ENCODE results near the gene EPS8L1. TPM values are rescaled to one million over a fixed set of nuclear protein-coding genes. Genes with fewer than 3 reads are reported as not detected.

EPS8L1 gene
- total RNA-seq, 3 donors from 2014 or later (not counting 1 experiment from before 2014, with no cell fraction given): 8.8 to 15.7 (median 10.0) TPM

DNA sequence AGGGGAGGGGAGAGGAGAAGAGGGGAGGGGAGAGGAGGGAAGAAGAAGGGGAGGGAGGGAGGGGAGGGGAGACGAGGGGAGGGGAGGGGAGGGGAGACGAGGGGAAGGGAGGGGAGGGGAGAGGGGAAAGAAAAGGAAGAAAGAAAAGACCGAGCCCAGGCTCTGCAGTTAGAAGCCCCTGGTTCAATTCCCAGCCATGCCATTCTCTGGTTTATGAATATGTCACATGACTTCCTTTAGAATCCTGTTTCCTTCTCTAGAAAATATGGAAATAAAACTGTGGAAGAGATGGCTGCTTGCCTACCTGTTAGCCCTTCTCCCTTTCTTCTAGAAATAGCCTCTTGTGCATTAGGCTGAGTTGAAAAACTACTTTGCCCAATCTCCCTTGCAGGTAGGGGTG lies 59.1 kb downstream of the EPS8L1 start:
- Mint-ChIP-seq H3K4me1 (no peaks in the 10 kb centered on the region), H3K9me3 (no peaks in the 10 kb centered on the region), H3K36me3 (no peaks in the 10 kb centered on the region), H3K27ac (no peak overlapping the region), H3K27me3 (ENCODE audit: low read depth in 2 of 2) (peaks cover 0 to 26% of the 10 kb centered on the region in 2 donors), H3K4me3 (no peak overlapping the region)
- Histone ChIP-seq H3K4me1 (ENCODE audit: control insufficient read depth, insufficient read depth, low read length) (no peaks in the 10 kb centered on the region), H3K27me3 (ENCODE audit: control insufficient read depth, insufficient read depth, low read length) (peaks cover 7% of the 10 kb centered on the region), H3K27ac (ENCODE audit: low read length) (no peak overlapping the region), H3K9me3 (ENCODE audit: control insufficient read depth, insufficient read depth, low read length) (no peaks in the 10 kb centered on the region), H3K36me3 (ENCODE audit: control insufficient read depth, insufficient read depth, low read length) (no peaks in the 10 kb centered on the region), H3K4me3 (ENCODE audit: low read length) (no peak overlapping the region)
- TF ChIP-seq, protein P1, sequence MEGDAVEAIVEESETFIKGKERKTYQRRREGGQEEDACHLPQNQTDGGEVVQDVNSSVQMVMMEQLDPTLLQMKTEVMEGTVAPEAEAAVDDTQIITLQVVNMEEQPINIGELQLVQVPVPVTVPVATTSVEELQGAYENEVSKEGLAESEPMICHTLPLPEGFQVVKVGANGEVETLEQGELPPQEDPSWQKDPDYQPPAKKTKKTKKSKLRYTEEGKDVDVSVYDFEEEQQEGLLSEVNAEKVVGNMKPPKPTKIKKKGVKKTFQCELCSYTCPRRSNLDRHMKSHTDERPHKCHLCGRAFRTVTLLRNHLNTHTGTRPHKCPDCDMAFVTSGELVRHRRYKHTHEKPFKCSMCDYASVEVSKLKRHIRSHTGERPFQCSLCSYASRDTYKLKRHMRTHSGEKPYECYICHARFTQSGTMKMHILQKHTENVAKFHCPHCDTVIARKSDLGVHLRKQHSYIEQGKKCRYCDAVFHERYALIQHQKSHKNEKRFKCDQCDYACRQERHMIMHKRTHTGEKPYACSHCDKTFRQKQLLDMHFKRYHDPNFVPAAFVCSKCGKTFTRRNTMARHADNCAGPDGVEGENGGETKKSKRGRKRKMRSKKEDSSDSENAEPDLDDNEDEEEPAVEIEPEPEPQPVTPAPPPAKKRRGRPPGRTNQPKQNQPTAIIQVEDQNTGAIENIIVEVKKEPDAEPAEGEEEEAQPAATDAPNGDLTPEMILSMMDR (IDR thresholded peaks at IDR 0.05): no peak
- ATAC-seq (no peak), DNase-seq (no peak)
- WGBS (ENCODE audit: insufficient coverage): 20% methylated on average over 1 of the region's 3 CpGs
- intact Hi-C loops (cut with micrococcal nuclease): no loop called here

DNA sequence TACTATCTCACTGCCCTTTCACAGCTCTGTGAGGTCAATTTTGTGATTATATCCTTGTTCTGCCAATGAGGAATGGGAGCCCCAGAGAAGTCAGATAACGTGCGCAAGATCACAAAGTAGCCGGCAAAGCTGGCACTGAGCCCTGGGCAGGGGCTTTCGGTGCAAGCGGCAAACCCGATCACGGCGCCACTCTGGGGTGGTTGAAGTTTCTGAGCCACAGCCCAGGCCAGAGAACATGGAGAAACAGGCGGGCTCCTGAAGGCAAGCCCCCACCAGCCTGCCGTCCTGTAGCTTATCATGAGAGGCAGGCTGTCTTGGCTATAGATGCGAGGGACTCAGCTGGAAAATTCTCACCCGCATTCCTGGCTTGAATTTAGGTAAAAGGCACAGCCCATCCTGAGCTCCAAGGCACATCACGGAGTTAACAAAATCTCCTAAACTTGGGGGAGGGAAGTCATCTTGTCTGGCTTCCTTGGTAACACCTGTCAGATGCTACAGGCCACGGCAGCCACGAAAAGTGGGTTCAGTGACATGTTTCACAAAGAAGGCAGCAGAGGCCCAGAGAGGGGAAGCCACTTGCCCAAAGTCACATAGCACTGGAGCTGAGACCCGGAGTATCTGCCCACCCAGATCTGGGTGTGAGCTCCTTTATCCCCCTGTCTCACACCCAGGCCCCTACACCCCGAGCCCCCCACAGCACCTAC lies 60.9 kb downstream of the EPS8L1 start:
- intact Hi-C loops (cut with micrococcal nuclease): no loop called here
- no peaks in the 10 kb centered on the region for H3K9me3 ChIP-seq (ENCODE audit: control insufficient read depth, insufficient read depth, low read length)
- no peak for ATAC-seq
- H3K4me1 ChIP-seq (ENCODE audit: control insufficient read depth, insufficient read depth, low read length): peaks cover 6% of the 10 kb centered on the region
- Mint-ChIP-seq H3K4me3 (no peak overlapping the region), H3K27me3 (ENCODE audit: low read depth in 2 of 2) (peaks cover 8 to 23% of the 10 kb centered on the region in 2 donors), H3K9me3 (no peaks in the 10 kb centered on the region), H3K36me3 (no peaks in the 10 kb centered on the region), H3K27ac (no peak overlapping the region), H3K4me1 (peaks cover 0 to 4% of the 10 kb centered on the region in 2 donors)
- TF ChIP-seq, protein P1 (IDR thresholded peaks at IDR 0.05): no peak
- peaks cover 16% of the 10 kb centered on the region for H3K27me3 ChIP-seq (ENCODE audit: control insufficient read depth, insufficient read depth, low read length)
- H3K27ac ChIP-seq (ENCODE audit: low read length): no peak overlapping the region
- H3K36me3 ChIP-seq (ENCODE audit: control insufficient read depth, insufficient read depth, low read length): no peaks in the 10 kb centered on the region
- no peak for DNase-seq
- WGBS (ENCODE audit: insufficient coverage): 83% methylated on average over 17 of the region's 17 CpGs
- no peak overlapping the region for H3K4me3 ChIP-seq (ENCODE audit: low read length)

Other genes with a start within 250 kb of the EPS8L1 start
- gene KIR2DS4, start 243.2 kb upstream of the EPS8L1 start, total RNA-seq: 100 to 1,000 TPM in 1 of 3 donors, 10 to 100 TPM in 2; 54.5 to 171 (median 56.4) TPM
- 10 to 100 TPM; 24.0 to 89.0 (median 65.1) TPM for gene KIR3DL2, start 225.4 kb upstream of the EPS8L1 start, total RNA-seq
- 10 to 100 TPM in 1 of 3 donors, 1 to 10 TPM in 1, under 1 TPM in 1; 0.26 to 23.7 (median 6.7) TPM for gene FCAR, start 201.6 kb upstream of the EPS8L1 start, total RNA-seq
- gene NCR1, start 169.7 kb upstream of the EPS8L1 start, total RNA-seq: 100 to 1,000 TPM; 213 to 342 (median 244) TPM
- not detected for gene NLRP7, start 128.3 kb upstream of the EPS8L1 start, total RNA-seq
- gene NLRP2, start 109.5 kb upstream of the EPS8L1 start, total RNA-seq: 10 to 100 TPM; 30.2 to 71.2 (median 42.6) TPM
- gene GP6, start 37.6 kb upstream of the EPS8L1 start, total RNA-seq: 1 to 10 TPM in 2 of 3 donors, under 1 TPM in 1; 0.95 to 3.3 (median 2.3) TPM
- gene RDH13, start 12.7 kb upstream of the EPS8L1 start, total RNA-seq: 10 to 100 TPM; 18.2 to 25.3 (median 19.3) TPM
- gene PPP1R12C, start 41.8 kb downstream of the EPS8L1 start, total RNA-seq: 100 to 1,000 TPM; 162 to 178 (median 174) TPM
- gene TNNT1, start 73.3 kb downstream of the EPS8L1 start, total RNA-seq: under 1 TPM in 1 of 3 donors, not detected in 2; 0.94 TPM
- gene TNNI3, start 81.9 kb downstream of the EPS8L1 start, total RNA-seq: under 1 TPM in 1 of 3 donors, not detected in 2; 0.94 TPM
- not detected for gene DNAAF3, start 90.7 kb downstream of the EPS8L1 start, total RNA-seq
- 1 to 10 TPM; 4.9 to 6.1 (median 5.3) TPM for gene SYT5, start 104.4 kb downstream of the EPS8L1 start, total RNA-seq
- under 1 TPM in 1 of 3 donors, not detected in 2; 0.45 TPM for gene PTPRH, start 133.6 kb downstream of the EPS8L1 start, total RNA-seq
- gene TMEM86B, start 152.9 kb downstream of the EPS8L1 start, total RNA-seq: 10 to 100 TPM; 12.6 to 14.7 (median 14.6) TPM
- 100 to 1,000 TPM; 252 to 275 (median 260) TPM for gene PPP6R1, start 183.1 kb downstream of the EPS8L1 start, total RNA-seq
- gene HSPBP1, start 204.2 kb downstream of the EPS8L1 start, total RNA-seq: 10 to 100 TPM; 17.1 to 19.5 (median 18.5) TPM
- gene BRSK1, start 208.1 kb downstream of the EPS8L1 start, total RNA-seq: 1 to 10 TPM; 6.0 to 9.8 (median 6.5) TPM
- gene TMEM150B, start 249.5 kb downstream of the EPS8L1 start, total RNA-seq: 1 to 10 TPM in 1 of 3 donors, under 1 TPM in 1, not detected in 1; 0.87 to 2.1 TPM

All from natural killer cell (primary cell).